22Rv1 (cell line): ENCODE results near the gene PTPRR.
A peak's percentile ranks its signal among the peaks of the same experiment; 100 is the strongest.
"Not testable (repeated sequence)": the region's sequence is repeated elsewhere in the genome, so short reads cannot be mapped to it uniquely, and the experiment has no call there.

Source experiments
- H3K27ac ChIP-seq: fragments of 450-650 bp; 2 replicates; pipeline ENCODE4 v1.5.1; 2017
- CTCF ChIP-seq: fragments of 450-650 bp; IDR thresholded peaks from 2 replicates; pipeline ENCODE4 v1.5.1; 2017; ENCODE audit warnings: mild to moderate bottlenecking
- ZFX ChIP-seq: fragments of 450-650 bp; IDR thresholded peaks from 2 replicates; pipeline ENCODE4 v1.6.1; 2017; ENCODE audit warnings: antibody characterized with exemption, borderline replicate concordance

PTPRR gene

GRCh38 chr12:70736351-70737133, 184.0 kb downstream of the PTPRR start:
- no peak overlapping the region for H3K27ac ChIP-seq
- no peak for TF ChIP-seq CTCF
- no peak for TF ChIP-seq ZFX

- not testable (repeated sequence) for H3K27ac ChIP-seq
Observed at GRCh38 chr12:70735197-70735596, 185.3 kb downstream of the PTPRR start.

GRCh38 chr12:70733385-70733784, 187.2 kb downstream of the PTPRR start:
- TF ChIP-seq CTCF (peak; percentile 95), ZFX (no peak)
- no peak overlapping the region for H3K27ac ChIP-seq

GRCh38 chr12:70732287-70732686, 188.3 kb downstream of the PTPRR start:
- TF ChIP-seq ZFX, result no peak
- no peak for TF ChIP-seq CTCF
- no peak overlapping the region for H3K27ac ChIP-seq

GRCh38 chr12:70730675-70731180, 189.8 kb downstream of the PTPRR start:
- no peak overlapping the region for H3K27ac ChIP-seq
- no peak for TF ChIP-seq ZFX
- no peak for TF ChIP-seq CTCF

GRCh38 chr12:70724444-70724843, 196.1 kb downstream of the PTPRR start:
- no peak overlapping the region for H3K27ac ChIP-seq
- TF ChIP-seq ZFX (no peak), CTCF (peak; percentile 71)

- H3K27ac ChIP-seq, result no peak overlapping the region
- TF ChIP-seq ZFX (no peak), CTCF (no peak)
Observed at GRCh38 chr12:70722584-70723343, 197.8 kb downstream of the PTPRR start.
